CD14-positive monocyte (primary cell): ENCODE results near the gene BRD3OS. TPM values are rescaled to one million over a fixed set of nuclear protein-coding genes. Genes with fewer than 3 reads are reported as not detected.
"Not testable (repeated sequence)": the region's sequence is repeated elsewhere in the genome, so short reads cannot be mapped to it uniquely, and the experiment has no call there.

Experiments used
- DNase-seq, 3 donors: peaks; one replicate each; pipeline ENCODE4 v3.0.0-alpha.2; 2011 to 2022
- H2AFZ ChIP-seq: 2 replicates; pipeline ENCODE4 v1.6.0; 2012; ENCODE audit warnings: mild to moderate bottlenecking, low read depth, low read length, inconsistent platforms; ENCODE audit not compliant: insufficient read depth, poor library complexity, severe bottlenecking
- H3K27ac ChIP-seq, 2 donors: 1 replicate in 1 of 2; 2 replicates in 1 of 2; pipeline ENCODE4 v1.5.1; 2012 to 2013; ENCODE audit warnings: low read length in 2 of 2, control low read depth in 1 of 2, inconsistent platforms in 1 of 2, low read depth in 1 of 2, mild to moderate bottlenecking in 1 of 2
- H3K27me3 ChIP-seq, 2 donors: one replicate each; pipeline versions ENCODE4 v1.6.0 to v1.6.1; 2011 to 2013; ENCODE audit warnings: low read length in 2 of 2; ENCODE audit not compliant: control insufficient read depth in 2 of 2, insufficient read depth in 2 of 2
- H3K36me3 ChIP-seq, 2 donors: replicated peaks in 1 of 2; 1 replicate in 1 of 2; 2 replicates in 1 of 2; pipeline versions ENCODE4 v1.5.1 to v1.6.1; 2012 to 2013; ENCODE audit warnings: low read length in 2 of 2, control low read depth in 1 of 2, inconsistent platforms in 1 of 2, mild to moderate bottlenecking in 1 of 2; ENCODE audit not compliant: insufficient read depth in 2 of 2, control insufficient read depth in 1 of 2
- H3K4me1 ChIP-seq, 2 donors: 1 replicate in 1 of 2; 2 replicates in 1 of 2; pipeline versions ENCODE4 v1.5.1 to v1.6.1; 2012 to 2013; ENCODE audit warnings: low read length in 2 of 2, control low read depth in 1 of 2, inconsistent platforms in 1 of 2, mild to moderate bottlenecking in 1 of 2, moderate library complexity in 1 of 2; ENCODE audit not compliant: insufficient read depth in 2 of 2, control insufficient read depth in 1 of 2
- H3K4me2 ChIP-seq: replicated peaks from 2 replicates; pipeline ENCODE3; 2012; ENCODE audit warnings: low read length, moderate library complexity, mild to moderate bottlenecking; ENCODE audit not compliant: poor library complexity, severe bottlenecking; ENCODE audit errors: extremely low read depth
- H3K4me3 ChIP-seq, 3 experiments: fragments of 200-600 bp in 1 of 3; sonication (generic) in 1 of 3; replicated peaks in 1 of 3; 1 replicate in 2 of 3; 2 replicates in 1 of 3; pipeline ENCODE4 v1.5.1; 2011 to 2013; ENCODE audit warnings: low read length in 3 of 3, mild to moderate bottlenecking in 3 of 3, control low read depth in 2 of 3, low read depth in 2 of 3, inconsistent platforms in 1 of 3, moderate library complexity in 1 of 3
- H3K79me2 ChIP-seq: 2 replicates; pipeline ENCODE4 v1.6.0; 2012; ENCODE audit warnings: mild to moderate bottlenecking, control low read depth, inconsistent platforms, low read length, moderate library complexity; ENCODE audit not compliant: insufficient read depth
- H3K9ac ChIP-seq: 2 replicates; pipeline ENCODE4 v1.6.0; 2017; ENCODE audit warnings: low read length, mild to moderate bottlenecking; ENCODE audit not compliant: insufficient read depth, poor library complexity, severe bottlenecking
- H3K9me3 ChIP-seq, 2 donors: replicated peaks in 1 of 2; 1 replicate in 1 of 2; 2 replicates in 1 of 2; pipeline versions ENCODE4 v1.5.1 to v1.6.1; 2012 to 2013; ENCODE audit warnings: low read length in 2 of 2, control low read depth in 1 of 2; ENCODE audit not compliant: control insufficient read depth in 1 of 2, insufficient read depth in 1 of 2
- H4K20me1 ChIP-seq: 2 replicates; pipeline ENCODE4 v1.6.0; 2012; ENCODE audit warnings: mild to moderate bottlenecking, low read length, control low read depth, moderate library complexity; ENCODE audit not compliant: insufficient read depth
- H3K27ac Mint-ChIP-seq, 7 donors: one replicate each; pipeline ENCODE4 v1.8.0; 2020; ENCODE audit warnings: mild to moderate bottlenecking in 7 of 7, mixed read lengths in 7 of 7, moderate library complexity in 6 of 7, inconsistent platforms in 2 of 7
- H3K27me3 Mint-ChIP-seq, 3 donors: one replicate each; pipeline ENCODE4 v1.8.0; 2021 to 2022; ENCODE audit warnings: low read depth in 3 of 3, mild to moderate bottlenecking in 3 of 3, mixed read lengths in 3 of 3, moderate library complexity in 3 of 3, inconsistent platforms in 1 of 3
- H3K36me3 Mint-ChIP-seq, 2 donors: one replicate each; pipeline ENCODE4 v1.8.0; 2020; ENCODE audit warnings: mixed read lengths in 2 of 2, inconsistent platforms in 1 of 2, mild to moderate bottlenecking in 1 of 2
- H3K4me1 Mint-ChIP-seq: one replicate; pipeline ENCODE4 v1.8.0; 2020; ENCODE audit warnings: mild to moderate bottlenecking, mixed read lengths
- H3K4me3 Mint-ChIP-seq, 2 donors: one replicate each; pipeline ENCODE4 v1.8.0; 2020; ENCODE audit warnings: mild to moderate bottlenecking in 2 of 2, mixed read lengths in 2 of 2, moderate library complexity in 1 of 2
- H3K9me3 Mint-ChIP-seq, 7 donors: one replicate each; pipeline ENCODE4 v1.8.0; 2020 to 2022; ENCODE audit warnings: mixed read lengths in 7 of 7, mild to moderate bottlenecking in 6 of 7, moderate library complexity in 6 of 7, inconsistent platforms in 2 of 7
- WGBS: methylation state at CpG from one replicate; pipeline ENCODE4 v1.1.5; 2013; ENCODE audit warnings: missing lambda C conversion rate; ENCODE audit not compliant: insufficient coverage; 5-methylcytosine and 5-hydroxymethylcytosine counted together
- intact Hi-C, 2 donors: fragments of 100-400 bp; cut with micrococcal nuclease; formaldehyde crosslinking; loops; one replicate each; pipeline versions ENCODE4 v1.15.0 to v1.15.1; 2023
- polyA plus RNA-seq, 3 donors: library from polyadenylated mRNA; depleted of rRNA in 1 of 3; unstranded in 2 of 3; stranded (reverse) in 1 of 3; fragments of 300-500 nt in 2 of 3; fragments of >200 nt in 1 of 3; fragmentation: Illumina TruSeq in 2 of 3; gene quantifications; 1 replicate in 2 of 3; 2 replicates in 1 of 3; pipeline ENCODE4 v1.2.3, GENCODE V29; 2012 to 2021
- TF ChIP-seq, protein P1 (sequence below): fragments of 200-600 bp; IDR thresholded peaks from one replicate; pipeline ENCODE4 v1.8.0; 2022; ENCODE audit warnings: antibody characterized with exemption, mild to moderate bottlenecking

BRD3OS gene
- polyA plus RNA-seq, 3 donors = 2.9 to 6.8 (median 6.6) TPM

DNA sequence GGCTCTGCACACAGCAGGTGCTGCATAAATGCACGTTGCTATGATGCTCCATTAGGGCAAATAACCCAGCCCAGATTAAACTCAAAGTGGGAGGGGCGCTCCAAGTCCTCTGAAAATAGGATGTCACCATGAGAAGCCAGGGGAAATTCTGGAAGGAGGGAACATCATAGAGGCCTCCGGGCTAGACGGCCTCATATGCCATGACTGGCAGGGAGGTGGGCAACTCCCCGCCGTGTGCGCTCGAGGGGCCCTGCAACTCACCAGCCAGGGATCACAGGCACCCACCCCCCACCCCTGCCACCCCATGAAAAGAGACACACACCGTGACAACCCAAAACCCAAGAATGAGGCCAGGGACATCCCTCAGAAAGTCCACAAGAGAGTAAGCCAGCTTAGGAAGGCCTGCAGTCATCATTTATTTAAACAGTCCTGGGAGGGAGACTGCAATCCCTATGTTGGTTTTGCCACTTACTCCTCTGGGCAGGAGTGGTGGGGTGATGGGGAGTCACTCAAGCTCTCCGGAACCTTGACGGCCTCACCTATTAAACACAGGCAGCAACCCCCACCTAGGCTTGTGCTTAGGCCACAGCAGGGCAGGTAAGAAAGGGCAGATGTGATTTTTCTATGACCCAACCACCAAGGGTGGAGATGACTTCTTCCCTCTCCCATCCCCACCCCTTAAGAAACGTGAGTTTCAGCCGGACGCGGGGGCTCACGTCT is 37.2 kb upstream of the BRD3OS start:
- no peak overlapping the region for H3K4me2 ChIP-seq
- no peak overlapping the region for H3K27ac Mint-ChIP-seq
- TF ChIP-seq, protein P1, sequence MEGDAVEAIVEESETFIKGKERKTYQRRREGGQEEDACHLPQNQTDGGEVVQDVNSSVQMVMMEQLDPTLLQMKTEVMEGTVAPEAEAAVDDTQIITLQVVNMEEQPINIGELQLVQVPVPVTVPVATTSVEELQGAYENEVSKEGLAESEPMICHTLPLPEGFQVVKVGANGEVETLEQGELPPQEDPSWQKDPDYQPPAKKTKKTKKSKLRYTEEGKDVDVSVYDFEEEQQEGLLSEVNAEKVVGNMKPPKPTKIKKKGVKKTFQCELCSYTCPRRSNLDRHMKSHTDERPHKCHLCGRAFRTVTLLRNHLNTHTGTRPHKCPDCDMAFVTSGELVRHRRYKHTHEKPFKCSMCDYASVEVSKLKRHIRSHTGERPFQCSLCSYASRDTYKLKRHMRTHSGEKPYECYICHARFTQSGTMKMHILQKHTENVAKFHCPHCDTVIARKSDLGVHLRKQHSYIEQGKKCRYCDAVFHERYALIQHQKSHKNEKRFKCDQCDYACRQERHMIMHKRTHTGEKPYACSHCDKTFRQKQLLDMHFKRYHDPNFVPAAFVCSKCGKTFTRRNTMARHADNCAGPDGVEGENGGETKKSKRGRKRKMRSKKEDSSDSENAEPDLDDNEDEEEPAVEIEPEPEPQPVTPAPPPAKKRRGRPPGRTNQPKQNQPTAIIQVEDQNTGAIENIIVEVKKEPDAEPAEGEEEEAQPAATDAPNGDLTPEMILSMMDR = no peak
- H3K79me2 ChIP-seq = peaks cover 62% of the 10 kb centered on the region
- no peaks in the 10 kb centered on the region for H3K36me3 ChIP-seq
- H3K27ac ChIP-seq = no peak overlapping the region
- H3K9me3 ChIP-seq = no peaks in the 10 kb centered on the region
- H3K4me1 ChIP-seq = peaks cover 13 to 23% of the 10 kb centered on the region in 2 donors
- intact Hi-C loops = no loop called here
- H3K9me3 Mint-ChIP-seq = peaks cover 0 to 6% (median 0%) of the 10 kb centered on the region in 7 donors
- H3K4me3 ChIP-seq = no peak overlapping the region
- no peak overlapping the region for H3K4me3 Mint-ChIP-seq
- H3K9ac ChIP-seq = no peak overlapping the region
- H3K27me3 Mint-ChIP-seq = peaks cover 13 to 27% (median 23%) of the 10 kb centered on the region in 3 donors
- peaks cover 29% of the 10 kb centered on the region for H3K4me1 Mint-ChIP-seq
- H3K27me3 ChIP-seq = peaks cover 0 to 15% of the 10 kb centered on the region in 2 donors
- WGBS = 94% methylated on average over 3 of the region's 16 CpGs
- H2AFZ ChIP-seq = no peak overlapping the region
- no peak for DNase-seq
- peaks cover 78% of the 10 kb centered on the region for H4K20me1 ChIP-seq
- peaks cover 3 to 8% of the 10 kb centered on the region in 2 donors for H3K36me3 Mint-ChIP-seq

DNA sequence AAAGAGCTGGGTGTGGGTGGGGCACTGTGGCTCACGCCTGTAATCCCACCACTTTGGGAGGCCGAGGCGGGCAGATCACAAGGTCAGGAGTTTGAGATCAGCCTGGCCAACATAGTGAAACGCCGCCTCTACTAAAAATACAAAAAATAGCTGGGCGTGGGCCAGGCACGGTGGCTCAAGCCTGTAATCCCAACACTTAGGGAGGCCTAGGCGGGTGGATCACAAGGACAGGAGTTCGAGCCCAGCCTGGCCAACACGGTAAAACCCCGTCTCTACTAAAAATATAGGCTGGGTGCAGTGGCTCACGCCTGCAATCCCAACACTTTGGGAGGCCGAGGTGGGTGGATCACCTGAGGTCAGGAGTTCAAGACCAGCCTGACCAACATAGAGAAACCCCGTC is 36.5 kb upstream of the BRD3OS start:
- H3K9me3 ChIP-seq, H3K4me2 ChIP-seq, H3K27ac ChIP-seq, intact Hi-C loops, H3K36me3 ChIP-seq, H3K36me3 Mint-ChIP-seq, H2AFZ ChIP-seq, H3K4me3 Mint-ChIP-seq, DNase-seq, H3K9ac ChIP-seq, H3K4me3 ChIP-seq, H3K9me3 Mint-ChIP-seq: not testable (repeated sequence)
- WGBS = 100% methylated on average over 5 of the region's 14 CpGs
- Histone ChIP-seq H3K79me2 (peaks cover 62% of the 10 kb centered on the region), H3K4me1 (peaks cover 20 to 30% of the 10 kb centered on the region in 2 donors), H4K20me1 (peaks cover 71% of the 10 kb centered on the region), H3K27me3 (peaks cover 0 to 15% of the 10 kb centered on the region in 2 donors)
- peaks cover 15 to 27% (median 26%) of the 10 kb centered on the region in 3 donors for H3K27me3 Mint-ChIP-seq
- peak overlapping the region in 1 of 7 donors; percentile 60 for H3K27ac Mint-ChIP-seq
- H3K4me1 Mint-ChIP-seq = peaks cover 32% of the 10 kb centered on the region
